Measurements from ENCODE around the gene SHOX. TPM values are rescaled to one million over a fixed set of nuclear protein-coding genes. Genes with fewer than 3 reads are reported as not detected.

SHOX gene
- total RNA-seq, 2 donors from 2014 or later, result not detected

GRCh38 chrX:700936-701335 is 70.3 kb downstream of the SHOX start:
- H3K27me3 ChIP-seq, result no peaks in the 10 kb centered on the region
- DNase-seq, result no peak
- H3K4me1 ChIP-seq, result no peaks in the 10 kb centered on the region
- H3K9me3 ChIP-seq, result peaks cover 0 to 18% (median 0%) of the 10 kb centered on the region in 3 donors
- intact Hi-C loops (cut with DNase I), result no loop called here
- 22 to 34% methylated on average over 2 to 6 of the region's 6 CpGs for WGBS, 2 donors
- TF ChIP-seq, protein P1, sequence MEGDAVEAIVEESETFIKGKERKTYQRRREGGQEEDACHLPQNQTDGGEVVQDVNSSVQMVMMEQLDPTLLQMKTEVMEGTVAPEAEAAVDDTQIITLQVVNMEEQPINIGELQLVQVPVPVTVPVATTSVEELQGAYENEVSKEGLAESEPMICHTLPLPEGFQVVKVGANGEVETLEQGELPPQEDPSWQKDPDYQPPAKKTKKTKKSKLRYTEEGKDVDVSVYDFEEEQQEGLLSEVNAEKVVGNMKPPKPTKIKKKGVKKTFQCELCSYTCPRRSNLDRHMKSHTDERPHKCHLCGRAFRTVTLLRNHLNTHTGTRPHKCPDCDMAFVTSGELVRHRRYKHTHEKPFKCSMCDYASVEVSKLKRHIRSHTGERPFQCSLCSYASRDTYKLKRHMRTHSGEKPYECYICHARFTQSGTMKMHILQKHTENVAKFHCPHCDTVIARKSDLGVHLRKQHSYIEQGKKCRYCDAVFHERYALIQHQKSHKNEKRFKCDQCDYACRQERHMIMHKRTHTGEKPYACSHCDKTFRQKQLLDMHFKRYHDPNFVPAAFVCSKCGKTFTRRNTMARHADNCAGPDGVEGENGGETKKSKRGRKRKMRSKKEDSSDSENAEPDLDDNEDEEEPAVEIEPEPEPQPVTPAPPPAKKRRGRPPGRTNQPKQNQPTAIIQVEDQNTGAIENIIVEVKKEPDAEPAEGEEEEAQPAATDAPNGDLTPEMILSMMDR (IDR thresholded peaks at IDR 0.05), result no peak
- no peak for TF ChIP-seq POLR2A (IDR thresholded peaks at IDR 0.05)
- ATAC-seq, result no peak
- H3K4me3 ChIP-seq, result no peak overlapping the region
- H3K27ac ChIP-seq, result no peak overlapping the region
- H3K36me3 ChIP-seq (replicated peaks in 1 of 2; ENCODE audit: insufficient read depth in 1 of 2, low read depth in 2 of 2), result no peaks in the 10 kb centered on the region

GRCh38 chrX:701673-702072 is 71.1 kb downstream of the SHOX start:
- Histone ChIP-seq H3K9me3 (peaks cover 0 to 18% (median 0%) of the 10 kb centered on the region in 3 donors), H3K27me3 (no peaks in the 10 kb centered on the region), H3K27ac (no peak overlapping the region), H3K4me1 (no peaks in the 10 kb centered on the region), H3K36me3 (replicated peaks in 1 of 2; ENCODE audit: insufficient read depth in 1 of 2, low read depth in 2 of 2) (no peaks in the 10 kb centered on the region), H3K4me3 (no peak overlapping the region)
- no peak for ATAC-seq
- intact Hi-C loops (cut with DNase I), result no loop called here
- TF ChIP-seq POLR2A (IDR thresholded peaks at IDR 0.05), result no peak
- TF ChIP-seq, protein P1 (IDR thresholded peaks at IDR 0.05), result no peak
- 67 to 71% methylated on average over 1 to 5 of the region's 5 CpGs for WGBS, 2 donors
- no peak for DNase-seq

- Histone ChIP-seq H3K36me3 (replicated peaks in 1 of 2; ENCODE audit: insufficient read depth in 1 of 2, low read depth in 2 of 2) (no peaks in the 10 kb centered on the region), H3K4me3 (no peak overlapping the region), H3K27me3 (no peaks in the 10 kb centered on the region), H3K4me1 (no peaks in the 10 kb centered on the region), H3K9me3 (peaks cover 0 to 10% (median 0%) of the 10 kb centered on the region in 3 donors), H3K27ac (no peak overlapping the region)
- intact Hi-C loops (cut with DNase I), result no loop called here
- no peak for DNase-seq
- TF ChIP-seq, protein P1 (IDR thresholded peaks at IDR 0.05), result no peak
- no peak for TF ChIP-seq POLR2A (IDR thresholded peaks at IDR 0.05)
- WGBS, 2 donors, result 53 to 56% methylated on average over 2 of the region's 2 CpGs
- ATAC-seq, result no peak
Measured at GRCh38 chrX:703466-703865, 72.9 kb downstream of the SHOX start.

GRCh38 chrX:703866-704265 is 73.3 kb downstream of the SHOX start:
- TF ChIP-seq POLR2A (IDR thresholded peaks at IDR 0.05), result no peak
- TF ChIP-seq, protein P1 (IDR thresholded peaks at IDR 0.05), result no peak
- ATAC-seq (no peak), DNase-seq (no peak)
- no peaks in the 10 kb centered on the region for H3K4me1 ChIP-seq
- no peaks in the 10 kb centered on the region for H3K27me3 ChIP-seq
- H3K9me3 ChIP-seq, result peaks cover 0 to 10% (median 0%) of the 10 kb centered on the region in 3 donors
- no peak overlapping the region for H3K27ac ChIP-seq
- H3K4me3 ChIP-seq, result no peak overlapping the region
- no peaks in the 10 kb centered on the region for H3K36me3 ChIP-seq (replicated peaks in 1 of 2; ENCODE audit: insufficient read depth in 1 of 2, low read depth in 2 of 2)
- intact Hi-C loops (cut with DNase I), result no loop called here
- WGBS, 2 donors, result 47 to 65% methylated on average over 3 of the region's 3 CpGs

Other genes starting within 250 kb of the SHOX start
- gene PPP2R3B, start 243.9 kb upstream of the SHOX start, total RNA-seq, result 10 to 100 TPM in 1 of 2 donors, 1 to 10 TPM in 1; 5.6 to 11.4 TPM

Data from body of pancreas (tissue), 4 donors.